H1 (cell line): ENCODE measurements around the gene ZNF366. TPM values are rescaled to one million over a fixed set of nuclear protein-coding genes. Genes with fewer than 3 reads are reported as not detected.

Source experiments
- CTCF ChIA-PET: fragments of 300-600 bp; sonication (Branson Sonifier 250); formaldehyde crosslinking; loops from one replicate; lab custom pipeline; 2021; ENCODE audit not compliant: partially characterized antibody; lab: Charles Lee
- POLR2A ChIA-PET: fragments of 300-600 bp; sonication (Branson Sonifier 250); formaldehyde crosslinking; loops from one replicate; lab custom pipeline; 2021; ENCODE audit warnings: inconsistent platforms; ENCODE audit not compliant: partially characterized antibody; lab: Charles Lee
- DNase-seq, 2 experiments: peaks; one replicate each; pipeline versions ENCODE4 v3.0.0 to v3.0.0-alpha.2; 2010 to 2022; ENCODE audit warnings: low spot score in 2 of 2, low read depth in 1 of 2, mixed read lengths in 1 of 2
- FAIRE-seq: peaks from 2 replicates; lab custom pipeline; 2011; peaks lifted over from hg19 to GRCh38; lab: Jason Lieb, UNC
- H2AFZ ChIP-seq: 2 replicates; pipeline ENCODE4 v1.8.1; 2012; ENCODE audit warnings: low read length, inconsistent platforms
- H2AK5ac ChIP-seq: 2 replicates; pipeline ENCODE4 v1.6.1; 2013; ENCODE audit warnings: low read depth, low read length
- H2BK120ac ChIP-seq: replicated peaks from 2 replicates; pipeline ENCODE3; 2013; ENCODE audit warnings: low read depth, low read length, inconsistent platforms
- H2BK12ac ChIP-seq: 2 replicates; pipeline ENCODE4 v1.6.1; 2013; ENCODE audit warnings: low read depth, low read length
- H2BK15ac ChIP-seq: 2 replicates; pipeline ENCODE4 v1.6.1; 2013; ENCODE audit warnings: low read length
- H2BK20ac ChIP-seq: 2 replicates; pipeline ENCODE4 v1.6.1; 2013; ENCODE audit warnings: low read length
- H2BK5ac ChIP-seq: 2 replicates; pipeline ENCODE4 v1.6.1; 2013; ENCODE audit warnings: low read depth, low read length
- H3K14ac ChIP-seq: 2 replicates; pipeline ENCODE4 v1.6.1; 2013; ENCODE audit warnings: inconsistent platforms; ENCODE audit not compliant: insufficient read length
- H3K18ac ChIP-seq: 2 replicates; pipeline ENCODE4 v1.6.1; 2013; ENCODE audit warnings: low read length; ENCODE audit errors: extremely low read depth
- H3K23ac ChIP-seq: 2 replicates; pipeline ENCODE4 v1.6.1; 2013; ENCODE audit warnings: inconsistent platforms; ENCODE audit not compliant: insufficient read length
- H3K23me2 ChIP-seq: 2 replicates; pipeline ENCODE4 v1.6.1; 2013; ENCODE audit warnings: low read depth, low read length
- H3K27ac ChIP-seq: 2 replicates; pipeline ENCODE4 v1.6.1; 2011; ENCODE audit warnings: low read depth, low read length, inconsistent platforms
- H3K27me3 ChIP-seq, 4 experiments: replicated peaks in 1 of 4; 1 replicate in 1 of 4; 2 replicates in 3 of 4; pipeline versions ENCODE4 v1.6.1 to v1.8.1; 2011 to 2013; ENCODE audit warnings: low read length in 3 of 4, mild to moderate bottlenecking in 3 of 4, inconsistent platforms in 2 of 4, mixed read lengths in 2 of 4, moderate library complexity in 1 of 4; ENCODE audit not compliant: control insufficient read depth in 3 of 4, insufficient read depth in 3 of 4; ENCODE audit errors: extremely low read depth in 1 of 4
- H3K36me3 ChIP-seq, 4 experiments: 2 replicates each; pipeline versions ENCODE4 v1.6.1 to v1.8.1; 2011 to 2013; ENCODE audit warnings: mild to moderate bottlenecking in 4 of 4, low read length in 3 of 4, moderate library complexity in 2 of 4, control low read depth in 1 of 4, inconsistent platforms in 1 of 4; ENCODE audit not compliant: insufficient read depth in 4 of 4, control insufficient read depth in 2 of 4
- H3K4ac ChIP-seq: replicated peaks from 2 replicates; pipeline ENCODE3; 2013; ENCODE audit warnings: low read length, low read depth, mixed read lengths, inconsistent platforms; ENCODE audit not compliant: insufficient read length
- H3K4me1 ChIP-seq, 4 experiments: replicated peaks in 1 of 4; 1 replicate in 1 of 4; 2 replicates in 3 of 4; pipeline versions ENCODE4 v1.6.1 to v1.8.1; 2011 to 2013; ENCODE audit warnings: low read length in 3 of 4, inconsistent platforms in 2 of 4, mixed read lengths in 1 of 4; ENCODE audit not compliant: insufficient read depth in 4 of 4, control insufficient read depth in 3 of 4
- H3K4me2 ChIP-seq, 2 experiments: 2 replicates each; pipeline versions ENCODE4 v1.6.1 to v1.8.1; 2011 to 2013; ENCODE audit warnings: low read depth in 2 of 2, low read length in 2 of 2, control low read depth in 1 of 2, inconsistent platforms in 1 of 2, mild to moderate bottlenecking in 1 of 2; ENCODE audit not compliant: insufficient read depth in 1 of 2
- H3K4me3 ChIP-seq, 4 experiments: fragments of 200-600, 300-600 bp in 1 of 4; sonication (generic), shearing (Covaris generic), sonication (Bioruptor Twin) in 1 of 4; 2 replicates each; pipeline versions ENCODE4 v1.5.1 to v1.8.1; 2011 to 2016; ENCODE audit warnings: low read length in 4 of 4, low read depth in 3 of 4, control low read depth in 2 of 4, inconsistent platforms in 2 of 4, mild to moderate bottlenecking in 2 of 4, mixed read lengths in 1 of 4, moderate library complexity in 1 of 4; ENCODE audit not compliant: insufficient read depth in 2 of 4; ENCODE audit errors: extremely low read depth in 1 of 4
- H3K56ac ChIP-seq: replicated peaks from 2 replicates; pipeline ENCODE3; 2013; ENCODE audit warnings: low read depth, mild to moderate bottlenecking, mixed read lengths, low read length, inconsistent platforms; ENCODE audit not compliant: insufficient read length
- H3K79me1 ChIP-seq: 2 replicates; pipeline ENCODE4 v1.6.1; 2013; ENCODE audit warnings: low read depth, low read length, control low read depth
- H3K79me2 ChIP-seq, 2 experiments: 2 replicates each; pipeline versions ENCODE4 v1.6.1 to v1.8.1; 2012 to 2013; ENCODE audit warnings: low read length in 2 of 2, mild to moderate bottlenecking in 2 of 2, inconsistent platforms in 1 of 2; ENCODE audit not compliant: insufficient read depth in 2 of 2, control insufficient read depth in 1 of 2
- H3K9ac ChIP-seq, 4 experiments: replicated peaks in 1 of 4; 1 replicate in 1 of 4; 2 replicates in 3 of 4; pipeline versions ENCODE4 v1.6.1 to v1.8.1; 2011 to 2013; ENCODE audit warnings: low read depth in 3 of 4, low read length in 3 of 4, control low read depth in 2 of 4, mild to moderate bottlenecking in 2 of 4, moderate library complexity in 2 of 4, inconsistent platforms in 1 of 4; ENCODE audit errors: extremely low read depth in 1 of 4
- H3K9me3 ChIP-seq, 2 experiments: 2 replicates each; pipeline versions ENCODE4 v1.6.1 to v1.8.1; 2012 to 2013; ENCODE audit warnings: mild to moderate bottlenecking in 2 of 2, moderate library complexity in 2 of 2, control low read depth in 1 of 2, inconsistent platforms in 1 of 2, low read depth in 1 of 2, low read length in 1 of 2, mixed read lengths in 1 of 2; ENCODE audit not compliant: insufficient read depth in 2 of 2
- H4K20me1 ChIP-seq, 2 experiments: replicated peaks in 1 of 2; 2 replicates each; pipeline versions ENCODE3 to v1.8.1; 2011 to 2013; ENCODE audit warnings: inconsistent platforms in 2 of 2, low read length in 2 of 2, mild to moderate bottlenecking in 1 of 2; ENCODE audit not compliant: insufficient read depth in 2 of 2, control insufficient read depth in 1 of 2
- H4K5ac ChIP-seq: 2 replicates; pipeline ENCODE4 v1.6.1; 2013; ENCODE audit warnings: low read length, low read depth, mixed read lengths, inconsistent platforms; ENCODE audit not compliant: insufficient read length
- H4K8ac ChIP-seq: 2 replicates; pipeline ENCODE4 v1.8.0; 2013; ENCODE audit warnings: mild to moderate bottlenecking, moderate library complexity, low read length, inconsistent platforms; ENCODE audit not compliant: insufficient read depth; ENCODE audit errors: extremely low read depth
- H4K91ac ChIP-seq: replicated peaks from 2 replicates; pipeline ENCODE3; 2013; ENCODE audit warnings: low read length, mixed read lengths, inconsistent platforms; ENCODE audit not compliant: insufficient read length
- WGBS, 2 experiments: shearing (Covaris generic) in 1 of 2; methylation state at CpG; one replicate each; pipeline versions ENCODE4 v1.1.6 to v1.1.7; 2013 to 2015; ENCODE audit warnings: low lambda C conversion rate in 2 of 2, mixed read lengths in 2 of 2, inconsistent platforms in 1 of 2, low coverage in 1 of 2, missing lambda C conversion rate in 1 of 2; ENCODE audit not compliant: insufficient replicate concordance in 2 of 2, insufficient coverage in 1 of 2, insufficient read length in 1 of 2; ENCODE audit errors: extremely low coverage in 1 of 2, missing lambda C conversion rate in 1 of 2; 5-methylcytosine and 5-hydroxymethylcytosine counted together
- polyA plus RNA-seq, 7 experiments: library from polyadenylated mRNA; depleted of rRNA in 3 of 7; stranded (reverse) in 5 of 7; unstranded in 2 of 7; fragments of >200 nt in 5 of 7; fragments of 200-250 nt in 2 of 7; gene quantifications; 1 replicate in 5 of 7; 2 replicates in 1 of 7; 4 replicates in 1 of 7; pipeline versions ENCODE4 v1.2.1 to v1.2.3, GENCODE V29; 2011 to 2013; ENCODE audit warnings: missing spikeins in 2 of 7, mixed read lengths in 2 of 7
- total RNA-seq: library from RNA; stranded (reverse); fragmentation: NEBNext Ultra II Directional; extraction: Animal tissue kit (Norgen Biotek cat#: 25700); gene quantifications from 2 replicates; pipeline ENCODE4 v1.2.1, GENCODE V29; 2021

The ZNF366 gene
- total and polyA plus RNA-seq, 2 of the 8 experiments (the other 6 are each of a cell fraction or from before 2014, with no cell fraction given), result not detected

- H4K5ac ChIP-seq, result no peak overlapping the region
- H2BK12ac ChIP-seq, result no peak overlapping the region
- no peak overlapping the region for H4K8ac ChIP-seq
- no peak overlapping the region for H3K9ac ChIP-seq
- H3K14ac ChIP-seq, result no peak overlapping the region
- no peak overlapping the region for H3K18ac ChIP-seq
- H3K27ac ChIP-seq, result no peak overlapping the region
- CTCF ChIA-PET, result interaction anchor here (0.6 kb wide), 1 partner anchor 94 kb away, joined by 3 read pairs; no protein-coding TSS in a partner anchor
- no peak overlapping the region for H3K23ac ChIP-seq
- H3K56ac ChIP-seq, result no peak overlapping the region
- no peak overlapping the region for H2BK15ac ChIP-seq
- no peaks in the 10 kb centered on the region for H3K23me2 ChIP-seq
- H4K91ac ChIP-seq, result no peak overlapping the region
- H3K4ac ChIP-seq, result no peak overlapping the region
- no peak overlapping the region for H2BK5ac ChIP-seq
- FAIRE-seq (no peak), DNase-seq (no peak)
- no peak overlapping the region for H3K4me2 ChIP-seq
- no peaks in the 10 kb centered on the region for H3K27me3 ChIP-seq
- no peak overlapping the region for H2BK20ac ChIP-seq
- no peaks in the 10 kb centered on the region for H3K9me3 ChIP-seq
- H4K20me1 ChIP-seq, result no peaks in the 10 kb centered on the region
- no peak overlapping the region for H3K4me3 ChIP-seq
- POLR2A ChIA-PET, result no interaction called here
- H3K79me1 ChIP-seq, result no peaks in the 10 kb centered on the region
- no peak overlapping the region for H2AFZ ChIP-seq
- H2BK120ac ChIP-seq, result no peak overlapping the region
- H3K36me3 ChIP-seq, result no peaks in the 10 kb centered on the region
- H3K79me2 ChIP-seq, result no peaks in the 10 kb centered on the region
- H3K4me1 ChIP-seq, result 0 out of 7 replicates have a peak, but pooled peaks cover 0 to 2% (median 0%) of the 10 kb centered on the region in 4 experiments
- no peak overlapping the region for H2AK5ac ChIP-seq
- 74% methylated on average over 3 of the region's 3 CpGs; no CpG with 5 or more reads in 1 of the 2 experiments for WGBS, 2 experiments
Measured at GRCh38 chr5:72543811-72544210, 36.6 kb upstream of the ZNF366 start.
